Measurements from ENCODE around the gene PUDP.

DNA sequence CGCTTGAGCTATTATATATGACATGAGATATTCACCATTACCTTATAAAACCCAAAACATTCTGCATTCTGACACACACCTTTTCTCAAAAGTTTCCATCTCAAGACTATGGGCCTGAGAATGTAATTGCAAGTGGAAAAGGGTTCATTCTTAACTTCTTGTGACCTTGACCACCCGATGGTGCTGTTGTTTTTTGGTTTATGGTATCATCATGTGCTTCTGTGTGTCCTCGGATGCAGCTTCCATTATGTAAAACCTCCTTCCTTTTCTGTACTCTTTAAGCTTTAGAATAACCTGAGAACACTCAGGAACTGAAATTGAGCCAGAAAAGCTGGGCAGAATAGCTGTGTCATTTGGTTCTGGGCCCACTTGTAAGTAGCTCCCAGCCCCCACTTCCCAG, 16.2 kb upstream of the PUDP start:
- TF ChIP-seq, protein P1, sequence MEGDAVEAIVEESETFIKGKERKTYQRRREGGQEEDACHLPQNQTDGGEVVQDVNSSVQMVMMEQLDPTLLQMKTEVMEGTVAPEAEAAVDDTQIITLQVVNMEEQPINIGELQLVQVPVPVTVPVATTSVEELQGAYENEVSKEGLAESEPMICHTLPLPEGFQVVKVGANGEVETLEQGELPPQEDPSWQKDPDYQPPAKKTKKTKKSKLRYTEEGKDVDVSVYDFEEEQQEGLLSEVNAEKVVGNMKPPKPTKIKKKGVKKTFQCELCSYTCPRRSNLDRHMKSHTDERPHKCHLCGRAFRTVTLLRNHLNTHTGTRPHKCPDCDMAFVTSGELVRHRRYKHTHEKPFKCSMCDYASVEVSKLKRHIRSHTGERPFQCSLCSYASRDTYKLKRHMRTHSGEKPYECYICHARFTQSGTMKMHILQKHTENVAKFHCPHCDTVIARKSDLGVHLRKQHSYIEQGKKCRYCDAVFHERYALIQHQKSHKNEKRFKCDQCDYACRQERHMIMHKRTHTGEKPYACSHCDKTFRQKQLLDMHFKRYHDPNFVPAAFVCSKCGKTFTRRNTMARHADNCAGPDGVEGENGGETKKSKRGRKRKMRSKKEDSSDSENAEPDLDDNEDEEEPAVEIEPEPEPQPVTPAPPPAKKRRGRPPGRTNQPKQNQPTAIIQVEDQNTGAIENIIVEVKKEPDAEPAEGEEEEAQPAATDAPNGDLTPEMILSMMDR (IDR thresholded peaks at IDR 0.05): no peak
- no peak for TF ChIP-seq POLR2A (IDR thresholded peaks at IDR 0.05)
